HUES64 (cell line): Measurements from ENCODE around the gene DNAJC11. TPM values are rescaled to one million over a fixed set of nuclear protein-coding genes. Genes with fewer than 3 reads are reported as not detected.
"Not testable (repeated sequence)": the region's sequence is repeated elsewhere in the genome, so short reads cannot be mapped to it uniquely, and the experiment has no call there.

ENCODE experiments used
- H3K27ac ChIP-seq: 2 replicates; pipeline ENCODE4 v1.7.0; 2013; ENCODE audit warnings: low read depth, low read length, inconsistent platforms
- H3K27me3 ChIP-seq: 2 replicates; pipeline ENCODE4 v1.6.1; 2013; ENCODE audit warnings: mild to moderate bottlenecking, low read length; ENCODE audit not compliant: insufficient read depth
- H3K36me3 ChIP-seq: 2 replicates; pipeline ENCODE4 v1.6.1; 2013; ENCODE audit warnings: mild to moderate bottlenecking, low read length; ENCODE audit not compliant: insufficient read depth
- H3K4me1 ChIP-seq: 2 replicates; pipeline ENCODE4 v1.6.1; 2013; ENCODE audit warnings: mild to moderate bottlenecking, low read length, moderate library complexity; ENCODE audit not compliant: insufficient read depth
- H3K4me3 ChIP-seq: 2 replicates; pipeline ENCODE4 v1.5.1; 2013; ENCODE audit warnings: mild to moderate bottlenecking, low read length, moderate library complexity
- H3K9ac ChIP-seq: 2 replicates; pipeline ENCODE4 v1.6.1; 2013; ENCODE audit warnings: mild to moderate bottlenecking, low read depth, low read length
- H3K9me3 ChIP-seq: 2 replicates; pipeline ENCODE4 v1.6.1; 2013; ENCODE audit warnings: low read depth, low read length; ENCODE audit not compliant: insufficient read depth
- WGBS: fragments of 150-250, 120-280 bp; methylation state at CpG from one replicate; pipeline ENCODE4 v1.1.7; 2013; ENCODE audit warnings: missing lambda C conversion rate; 5-methylcytosine and 5-hydroxymethylcytosine counted together
- polyA plus RNA-seq, 2 experiments: library from polyadenylated mRNA; stranded (reverse); fragments of 50-300 nt; gene quantifications; one replicate each; pipeline ENCODE4 v1.2.3, GENCODE V29; 2013

Gene DNAJC11, protein sequence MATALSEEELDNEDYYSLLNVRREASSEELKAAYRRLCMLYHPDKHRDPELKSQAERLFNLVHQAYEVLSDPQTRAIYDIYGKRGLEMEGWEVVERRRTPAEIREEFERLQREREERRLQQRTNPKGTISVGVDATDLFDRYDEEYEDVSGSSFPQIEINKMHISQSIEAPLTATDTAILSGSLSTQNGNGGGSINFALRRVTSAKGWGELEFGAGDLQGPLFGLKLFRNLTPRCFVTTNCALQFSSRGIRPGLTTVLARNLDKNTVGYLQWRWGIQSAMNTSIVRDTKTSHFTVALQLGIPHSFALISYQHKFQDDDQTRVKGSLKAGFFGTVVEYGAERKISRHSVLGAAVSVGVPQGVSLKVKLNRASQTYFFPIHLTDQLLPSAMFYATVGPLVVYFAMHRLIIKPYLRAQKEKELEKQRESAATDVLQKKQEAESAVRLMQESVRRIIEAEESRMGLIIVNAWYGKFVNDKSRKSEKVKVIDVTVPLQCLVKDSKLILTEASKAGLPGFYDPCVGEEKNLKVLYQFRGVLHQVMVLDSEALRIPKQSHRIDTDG
- polyA plus RNA-seq (2013, experiment 1 of 2), result 54.3 TPM
- polyA plus RNA-seq (2013, experiment 2 of 2), result 44.2 TPM

DNA sequence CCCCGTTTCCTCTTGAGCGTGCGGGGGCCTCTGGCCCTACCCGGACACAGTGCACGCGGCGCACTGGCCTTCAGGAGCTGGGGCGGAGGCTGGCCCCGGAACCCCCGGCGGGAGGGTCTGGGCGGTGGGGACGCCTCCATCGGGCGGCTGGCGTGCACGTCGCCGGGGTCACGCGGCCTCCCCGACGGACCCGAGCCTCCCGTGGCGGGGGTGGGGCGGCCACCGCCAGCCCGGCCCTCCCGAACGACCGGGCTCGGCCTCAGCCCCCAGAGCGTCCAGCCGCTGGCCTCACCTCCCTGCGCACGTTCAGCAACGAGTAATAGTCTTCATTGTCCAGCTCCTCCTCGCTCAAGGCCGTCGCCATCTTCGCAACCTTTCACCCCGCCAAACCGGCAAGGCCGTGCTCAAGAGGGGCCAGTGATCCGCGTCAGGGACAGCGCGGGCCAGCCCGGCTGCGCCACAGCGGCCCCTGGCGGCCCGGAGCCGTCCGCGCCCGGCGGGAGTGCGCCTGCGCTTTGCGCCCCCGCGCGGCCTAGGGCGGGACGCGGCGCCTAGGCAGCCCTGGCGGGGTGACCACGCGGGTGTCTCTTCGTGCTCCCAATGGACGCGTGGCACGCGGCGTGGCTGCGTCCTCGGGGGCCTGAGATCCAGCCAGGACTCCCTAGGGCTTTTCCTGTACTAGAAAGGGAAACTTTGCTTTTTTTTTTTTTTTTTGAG is at the start of gene DNAJC11:
Gene DNAJC11, minus strand, starts transcription at position 380 of the 717 bp plus-strand sequence. Its CDS starts 16 bp downstream, at position 364.
- H3K9me3 ChIP-seq, result no peaks in the 10 kb centered on the region
- peak within 1 kb of the TSS; percentile 98 for H3K9ac ChIP-seq
- peaks cover 6% of the 10 kb centered on the region for H3K4me1 ChIP-seq
- peaks cover 5% of the 10 kb centered on the region; the same call in 1 of the 2 replicates for H3K36me3 ChIP-seq
- peak within 1 kb of the TSS; percentile 87 for H3K27ac ChIP-seq
- WGBS, result 1% methylated on average over 80 of the region's 80 CpGs
- no peaks in the 10 kb centered on the region for H3K27me3 ChIP-seq
- peak within 1 kb of the TSS; percentile 99 for H3K4me3 ChIP-seq

DNA sequence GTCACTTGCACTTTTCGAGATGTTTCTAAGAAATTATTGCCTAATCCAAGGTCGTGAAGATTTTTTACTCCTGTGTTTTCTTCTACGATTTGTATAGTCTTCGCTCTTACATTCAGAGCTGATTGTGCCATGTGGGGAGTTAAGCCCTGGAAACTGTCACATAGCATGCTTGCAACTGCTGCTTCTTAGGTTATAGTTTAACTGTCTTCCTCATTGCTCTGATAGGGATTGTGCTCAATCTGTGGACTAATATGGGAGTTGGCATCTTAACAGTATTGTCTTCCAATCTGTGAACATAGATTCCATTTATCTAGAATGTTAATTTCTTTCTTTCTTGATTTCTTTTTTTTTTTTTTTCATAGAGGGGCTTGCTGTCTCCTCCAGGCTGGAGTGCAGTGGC is 48.9 kb upstream of the DNAJC11 start:
- Histone ChIP-seq H3K36me3 (no peaks in the 10 kb centered on the region), H3K4me3 (no peak overlapping the region), H3K27me3 (no peaks in the 10 kb centered on the region), H3K4me1 (no peaks in the 10 kb centered on the region; the same call in 1 of the 2 replicates), H3K9ac (no peak overlapping the region), H3K9me3 (no peaks in the 10 kb centered on the region), H3K27ac (no peak overlapping the region)
- 91% methylated on average over 4 of the region's 4 CpGs for WGBS

DNA sequence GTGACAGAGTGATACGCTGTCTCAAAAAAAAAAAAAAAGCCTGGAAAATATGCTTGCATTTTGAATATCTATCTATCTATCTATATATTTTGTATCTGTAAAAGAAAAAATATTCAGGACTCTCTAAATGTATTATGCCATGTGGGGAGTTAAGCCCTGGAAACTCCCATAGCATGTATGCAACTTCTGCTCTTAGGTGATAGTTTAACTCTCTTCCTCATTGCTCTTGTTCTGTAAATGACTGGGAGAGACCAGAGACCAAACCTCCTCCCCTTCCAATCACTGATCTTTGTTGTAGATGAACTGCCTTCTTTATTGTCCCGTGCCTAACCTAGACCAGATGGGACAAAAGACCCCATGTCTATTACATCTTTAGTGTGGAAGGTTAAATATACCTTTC is 46.1 kb upstream of the DNAJC11 start:
- WGBS, result 100% methylated on average over 1 of the region's 2 CpGs
- Histone ChIP-seq H3K36me3 (no peaks in the 10 kb centered on the region), H3K27me3 (no peaks in the 10 kb centered on the region), H3K4me3 (no peak overlapping the region), H3K9ac (no peak overlapping the region), H3K9me3 (no peaks in the 10 kb centered on the region), H3K27ac (no peak overlapping the region), H3K4me1 (no peaks in the 10 kb centered on the region; the same call in 1 of the 2 replicates)

DNA sequence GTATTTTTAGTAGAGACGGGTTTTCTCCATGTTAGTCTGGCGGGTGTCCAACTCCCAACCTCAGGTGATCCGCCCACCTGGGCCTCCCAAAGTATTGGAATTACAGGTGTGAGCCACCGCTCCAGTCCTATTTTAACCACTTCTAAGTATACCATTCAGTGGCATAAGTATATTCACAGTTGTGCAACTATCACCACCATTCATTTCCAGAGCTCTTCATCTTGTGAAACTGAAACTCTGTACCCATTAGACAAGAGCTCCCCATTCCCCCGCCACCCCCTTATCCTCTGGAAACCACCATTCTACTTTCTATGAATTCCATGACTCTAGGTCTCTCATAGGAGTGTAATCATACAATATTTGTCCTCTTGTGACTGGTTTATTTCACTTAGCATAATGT is 43.5 kb upstream of the DNAJC11 start:
- Histone ChIP-seq H3K36me3 (no peaks in the 10 kb centered on the region), H3K9me3 (no peaks in the 10 kb centered on the region), H3K27ac (no peak overlapping the region), H3K4me1 (no peaks in the 10 kb centered on the region), H3K9ac (no peak overlapping the region), H3K27me3 (no peaks in the 10 kb centered on the region), H3K4me3 (no peak overlapping the region)
- WGBS, result 96% methylated on average over 5 of the region's 5 CpGs

DNA sequence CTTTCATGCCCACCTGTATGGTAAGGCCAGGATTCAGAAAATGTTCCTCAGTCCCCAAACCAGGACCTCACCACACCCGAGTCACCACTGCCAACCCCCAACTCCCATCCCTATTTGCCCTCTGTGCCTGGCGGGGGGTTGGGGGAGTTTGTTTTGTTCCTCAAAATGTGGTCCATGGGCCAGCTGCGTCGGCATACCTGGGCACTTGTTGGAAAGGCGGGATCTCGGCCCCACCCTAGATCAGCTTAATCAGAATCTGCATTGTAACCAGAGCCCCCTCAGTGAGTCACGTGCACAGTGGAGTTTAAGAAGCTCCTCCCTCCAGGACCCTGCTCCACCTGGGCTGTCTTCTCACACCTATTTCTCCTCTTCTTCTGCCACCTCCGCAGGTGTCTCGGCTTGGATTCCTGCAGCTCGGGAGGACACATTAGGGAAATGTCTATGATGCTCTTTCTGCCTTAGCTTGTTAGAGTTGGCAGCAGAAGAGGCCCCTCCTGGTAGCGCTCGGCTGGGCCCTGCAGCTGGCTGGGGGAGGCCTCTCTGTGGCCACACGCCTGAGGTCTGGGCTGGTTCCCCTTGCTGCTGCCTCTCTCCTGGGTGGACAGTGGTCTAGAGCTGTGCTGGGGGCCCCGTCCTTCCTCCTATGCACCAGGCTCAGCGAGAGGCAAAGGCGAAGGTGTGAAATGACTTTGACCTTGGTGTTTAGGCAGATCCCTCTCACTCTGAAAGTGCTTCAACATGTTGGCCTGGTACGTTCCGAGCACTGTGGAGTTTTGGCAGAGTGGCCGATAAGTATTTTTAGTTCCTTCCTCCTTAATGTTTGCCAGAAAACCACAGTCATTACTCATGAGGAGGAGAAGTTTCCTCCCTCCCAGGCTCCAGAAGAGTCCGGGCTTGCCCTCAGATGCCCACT is 41.8 kb upstream of the DNAJC11 start:
- WGBS, result 88% methylated on average over 20 of the region's 20 CpGs
- Histone ChIP-seq H3K4me3 (no peak overlapping the region), H3K27ac (no peak overlapping the region), H3K36me3 (no peaks in the 10 kb centered on the region), H3K27me3 (no peaks in the 10 kb centered on the region), H3K9ac (no peak overlapping the region), H3K4me1 (no peaks in the 10 kb centered on the region), H3K9me3 (no peaks in the 10 kb centered on the region)

DNA sequence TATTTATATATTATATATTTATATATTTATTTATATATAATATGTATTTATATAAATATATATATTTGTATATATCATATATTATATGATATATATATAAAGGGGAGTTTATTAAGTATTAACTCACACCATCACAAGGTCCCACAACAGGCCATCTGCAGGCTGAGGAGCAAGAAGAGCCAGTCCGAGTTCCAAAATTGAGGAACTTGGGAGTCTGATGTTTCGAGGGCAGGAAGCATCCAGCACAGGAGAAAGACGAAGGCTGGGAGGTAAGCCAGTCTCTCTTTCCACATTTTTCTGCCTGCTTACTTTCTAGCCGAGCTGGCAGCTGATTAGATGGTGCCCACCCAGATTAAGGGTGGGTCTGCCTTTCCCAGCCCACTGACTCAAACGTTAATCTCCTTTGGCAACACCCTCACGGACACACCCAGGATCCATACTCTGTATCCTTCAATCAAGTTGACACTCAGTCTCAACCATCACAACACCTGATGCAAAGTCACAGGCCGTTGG is 41.1 kb upstream of the DNAJC11 start:
- H3K27ac ChIP-seq, H3K9ac ChIP-seq, H3K4me3 ChIP-seq, H3K27me3 ChIP-seq, H3K9me3 ChIP-seq, H3K36me3 ChIP-seq, H3K4me1 ChIP-seq: not testable (repeated sequence)
- WGBS, result 86% methylated on average over 7 of the region's 7 CpGs

DNA sequence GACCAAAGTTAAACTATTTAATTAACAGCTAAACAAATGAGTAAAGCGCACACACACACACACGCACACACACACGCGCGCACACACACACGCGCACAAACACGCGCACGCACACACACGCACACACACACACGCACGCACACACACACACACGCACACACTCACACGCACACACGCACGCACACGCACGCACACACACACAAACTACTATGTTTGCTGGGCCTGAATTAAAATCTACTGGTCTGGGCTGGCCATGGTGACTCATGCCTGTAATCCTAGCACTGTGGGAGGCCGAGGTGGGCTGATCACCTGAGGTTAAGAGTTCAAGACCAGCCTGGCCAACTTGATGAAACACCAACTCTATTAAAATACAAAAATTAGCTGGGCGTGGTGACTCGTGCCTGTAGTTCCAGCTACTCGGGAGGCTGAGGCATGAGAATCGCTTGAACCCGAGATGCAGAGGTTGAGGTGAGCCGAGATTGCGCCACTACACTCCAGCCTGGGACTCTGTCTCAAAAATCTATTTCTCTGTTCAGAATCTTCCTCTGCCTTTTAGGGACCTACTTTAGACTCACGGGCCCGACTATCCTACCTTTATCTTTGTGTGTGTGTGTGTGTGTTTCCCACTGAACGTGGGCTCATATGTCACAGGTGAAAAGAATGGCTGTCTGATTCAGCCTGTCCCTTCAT is 37.5 kb upstream of the DNAJC11 start:
- Histone ChIP-seq H3K4me3 (no peak overlapping the region), H3K27ac (no peak overlapping the region), H3K27me3 (no peaks in the 10 kb centered on the region), H3K4me1 (0 out of 2 replicates have a peak, but pooled peaks cover 3% of the 10 kb centered on the region), H3K36me3 (no peaks in the 10 kb centered on the region), H3K9me3 (no peaks in the 10 kb centered on the region), H3K9ac (no peak overlapping the region)
- 90% methylated on average over 30 of the region's 30 CpGs for WGBS

DNA sequence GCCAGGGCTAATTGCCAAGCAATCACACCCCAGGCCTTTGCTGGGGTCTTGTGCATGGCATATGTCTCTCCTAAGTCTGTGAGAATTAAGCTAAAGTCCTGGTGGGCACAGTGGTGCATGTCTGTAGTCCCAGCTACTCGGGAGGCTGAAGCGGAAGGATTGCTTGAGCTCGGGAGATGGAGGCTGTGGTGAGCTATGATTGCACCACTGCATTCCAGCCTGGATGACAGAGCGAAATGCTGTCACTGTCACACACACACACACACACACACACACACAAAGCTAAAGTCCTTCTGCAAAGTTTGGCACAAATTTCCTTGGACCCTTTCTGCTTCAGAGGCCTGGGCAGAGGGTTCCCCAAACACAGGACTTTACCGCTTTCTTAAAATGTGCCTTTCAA is 31.3 kb upstream of the DNAJC11 start:
- H3K9ac ChIP-seq, result no peak overlapping the region
- no peaks in the 10 kb centered on the region for H3K36me3 ChIP-seq
- H3K27me3 ChIP-seq, result no peaks in the 10 kb centered on the region
- H3K9me3 ChIP-seq, result no peaks in the 10 kb centered on the region
- no peak overlapping the region for H3K27ac ChIP-seq
- 94% methylated on average over 5 of the region's 5 CpGs for WGBS
- H3K4me1 ChIP-seq, result 0 out of 2 replicates have a peak, but pooled peaks cover 10% of the 10 kb centered on the region
- no peak overlapping the region for H3K4me3 ChIP-seq

DNA sequence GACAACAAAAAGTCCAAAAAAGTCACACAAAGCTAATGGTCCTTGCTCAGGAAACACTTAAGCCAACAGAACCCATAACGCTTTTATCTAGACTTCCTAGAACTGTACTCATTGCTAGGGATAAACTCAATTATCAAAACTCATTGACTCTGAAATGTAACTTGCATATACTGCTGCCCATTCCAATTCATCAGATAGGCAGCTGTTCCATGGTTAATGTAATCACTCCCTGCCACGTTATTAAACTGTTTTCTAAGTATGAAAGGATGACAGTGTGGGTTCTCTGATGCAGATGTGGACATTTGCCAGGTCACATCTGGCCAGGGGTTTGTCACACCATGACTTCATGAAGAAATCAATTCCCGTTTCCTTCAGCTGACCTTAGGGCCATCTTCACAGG is 30.3 kb upstream of the DNAJC11 start:
- Histone ChIP-seq H3K4me1 (0 out of 2 replicates have a peak, but pooled peaks cover 10% of the 10 kb centered on the region), H3K36me3 (no peaks in the 10 kb centered on the region), H3K4me3 (no peak overlapping the region), H3K27ac (no peak overlapping the region), H3K9ac (no peak overlapping the region), H3K27me3 (no peaks in the 10 kb centered on the region), H3K9me3 (no peaks in the 10 kb centered on the region)
- WGBS, result 94% methylated on average over 2 of the region's 3 CpGs

DNA sequence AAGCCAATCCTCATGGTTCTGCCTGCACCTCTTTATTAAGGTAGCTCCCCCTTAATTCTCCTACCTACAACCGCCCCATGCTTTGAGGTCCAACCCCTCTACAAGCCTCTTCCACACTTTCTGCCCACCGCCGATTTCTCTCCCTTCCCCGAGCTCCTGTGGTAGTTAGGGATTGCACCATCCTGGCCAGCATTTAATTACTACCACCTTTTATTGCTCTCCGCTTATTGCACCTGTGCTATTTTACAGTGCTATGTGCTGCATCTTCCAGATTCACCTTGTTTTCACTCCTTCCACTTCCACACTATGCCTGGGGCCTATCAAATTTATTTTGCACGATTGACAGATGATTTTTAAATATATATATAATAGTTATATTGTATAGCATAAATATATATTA is 29.3 kb upstream of the DNAJC11 start:
- H3K36me3 ChIP-seq, result no peaks in the 10 kb centered on the region
- no peak overlapping the region for H3K4me3 ChIP-seq
- 83% methylated on average over 5 of the region's 6 CpGs for WGBS
- no peaks in the 10 kb centered on the region for H3K9me3 ChIP-seq
- no peak overlapping the region for H3K9ac ChIP-seq
- H3K27ac ChIP-seq, result no peak overlapping the region
- no peaks in the 10 kb centered on the region for H3K27me3 ChIP-seq
- H3K4me1 ChIP-seq, result 0 out of 2 replicates have a peak, but pooled peaks cover 9% of the 10 kb centered on the region
